ENCODE data around the gene TIGD3. TPM values are rescaled to one million over a fixed set of nuclear protein-coding genes. Genes with fewer than 3 reads are reported as not detected.

Gene TIGD3
- total RNA-seq, 1 donor from 2014 or later, result 1.4 TPM

DNA sequence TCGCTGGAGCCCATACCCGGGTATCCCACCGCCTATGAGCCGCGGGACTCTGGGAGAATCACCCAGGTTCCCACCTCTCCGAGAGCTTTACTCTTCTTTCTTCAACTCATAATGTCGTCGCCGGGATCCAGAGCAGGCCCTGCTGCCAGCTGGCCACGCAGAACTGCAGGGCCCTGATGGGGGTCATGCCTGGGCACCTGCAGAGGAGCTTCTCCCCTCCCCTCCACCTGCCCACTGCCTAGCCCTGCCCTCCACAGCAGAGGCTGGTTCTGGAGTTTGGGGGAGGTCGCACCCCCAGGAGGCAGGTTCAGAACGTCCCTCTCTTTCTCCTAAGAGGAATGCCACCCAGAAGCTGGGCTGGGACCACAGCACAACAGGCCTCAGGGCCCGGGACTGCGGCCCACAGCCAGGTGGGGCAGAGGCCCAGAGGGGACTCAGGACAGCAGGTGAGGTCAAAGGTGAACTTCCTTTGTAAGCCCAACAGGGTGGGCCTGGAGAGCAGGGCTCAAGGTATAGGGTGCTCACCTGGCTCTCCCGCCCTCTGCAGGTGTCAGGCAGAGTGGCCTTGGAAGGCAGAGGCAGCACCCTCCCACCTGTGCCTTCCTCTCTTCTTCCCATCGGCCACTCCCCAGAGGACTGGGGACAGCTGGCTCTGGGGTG lies 26.0 kb downstream of the TIGD3 start:
- H3K36me3 Mint-ChIP-seq (ENCODE audit: low read depth), result no peaks in the 10 kb centered on the region
- ChIA-PET POLR2A (interaction anchor here (0.5 to 18.2 kb wide), 8 partner anchors 23 to 121 kb away, joined by 3 to 584 read pairs (median 4); partner anchors contain the start of genes MALAT1 and NEAT1), CTCF (interaction anchor here (0.6 to 3.1 kb wide), 6 partner anchors 13 to 214 kb away, joined by 3 to 16 read pairs (median 6); no protein-coding TSS in a partner anchor)
- no peak overlapping the region for H3K4me3 Mint-ChIP-seq
- H3K9me3 Mint-ChIP-seq, result no peaks in the 10 kb centered on the region
- peaks cover 57% of the 10 kb centered on the region for H3K4me1 Mint-ChIP-seq
- peak overlapping the region; percentile 94 for H3K27ac Mint-ChIP-seq
- ATAC-seq (ENCODE audit: low read depth) (no peak), DNase-seq (no peak)
- TF ChIP-seq, protein P1, sequence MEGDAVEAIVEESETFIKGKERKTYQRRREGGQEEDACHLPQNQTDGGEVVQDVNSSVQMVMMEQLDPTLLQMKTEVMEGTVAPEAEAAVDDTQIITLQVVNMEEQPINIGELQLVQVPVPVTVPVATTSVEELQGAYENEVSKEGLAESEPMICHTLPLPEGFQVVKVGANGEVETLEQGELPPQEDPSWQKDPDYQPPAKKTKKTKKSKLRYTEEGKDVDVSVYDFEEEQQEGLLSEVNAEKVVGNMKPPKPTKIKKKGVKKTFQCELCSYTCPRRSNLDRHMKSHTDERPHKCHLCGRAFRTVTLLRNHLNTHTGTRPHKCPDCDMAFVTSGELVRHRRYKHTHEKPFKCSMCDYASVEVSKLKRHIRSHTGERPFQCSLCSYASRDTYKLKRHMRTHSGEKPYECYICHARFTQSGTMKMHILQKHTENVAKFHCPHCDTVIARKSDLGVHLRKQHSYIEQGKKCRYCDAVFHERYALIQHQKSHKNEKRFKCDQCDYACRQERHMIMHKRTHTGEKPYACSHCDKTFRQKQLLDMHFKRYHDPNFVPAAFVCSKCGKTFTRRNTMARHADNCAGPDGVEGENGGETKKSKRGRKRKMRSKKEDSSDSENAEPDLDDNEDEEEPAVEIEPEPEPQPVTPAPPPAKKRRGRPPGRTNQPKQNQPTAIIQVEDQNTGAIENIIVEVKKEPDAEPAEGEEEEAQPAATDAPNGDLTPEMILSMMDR (IDR thresholded peaks at IDR 0.05), result no peak
- intact Hi-C loops (cut with micrococcal nuclease), result loop anchor here (5.0 kb wide), 1 partner anchor 207 kb away; no protein-coding TSS in a partner anchor
- H3K27me3 Mint-ChIP-seq, result no peaks in the 10 kb centered on the region

DNA sequence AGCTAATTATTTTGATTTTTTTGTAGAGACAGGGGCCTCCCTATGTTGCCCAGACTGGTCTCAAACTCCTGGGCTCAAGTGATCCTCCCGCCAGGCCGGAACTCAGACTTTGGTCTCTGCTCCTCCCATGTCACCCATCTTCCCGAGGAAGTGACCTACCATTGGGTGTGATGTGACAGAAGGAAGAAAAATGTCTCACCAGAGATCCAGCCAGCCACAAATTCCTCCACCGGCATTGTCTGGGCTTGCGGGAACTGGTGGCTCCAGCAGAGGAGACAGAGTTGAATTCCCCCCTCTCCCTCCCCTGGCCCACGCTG lies 27.1 kb downstream of the TIGD3 start:
- ChIA-PET CTCF (interaction anchor here (0.6 to 3.1 kb wide), 17 partner anchors 14 to 129 kb away, joined by 3 to 16 read pairs (median 5); partner anchors contain the start of gene MALAT1), POLR2A (interaction anchor here (0.6 to 18.2 kb wide), 21 partner anchors 10 to 1278 kb away, joined by 3 to 584 read pairs (median 4); partner anchors contain the start of genes MALAT1, NEAT1 and SCYL1)
- no peaks in the 10 kb centered on the region for H3K36me3 Mint-ChIP-seq (ENCODE audit: low read depth)
- TF ChIP-seq, protein P1 (IDR thresholded peaks at IDR 0.05), result no peak
- DNase-seq (no peak), ATAC-seq (ENCODE audit: low read depth) (no peak)
- intact Hi-C loops (cut with micrococcal nuclease), result loop anchor here (1.0 to 5.0 kb wide), 13 partner anchors 15 to 206 kb away; partner anchors contain the start of genes TIGD3 and ZNRD2
- no peaks in the 10 kb centered on the region for H3K27me3 Mint-ChIP-seq
- H3K27ac Mint-ChIP-seq, result peak overlapping the region; percentile 94
- peak overlapping the region; percentile 82 for H3K4me3 Mint-ChIP-seq
- no peaks in the 10 kb centered on the region for H3K9me3 Mint-ChIP-seq
- peaks cover 64% of the 10 kb centered on the region for H3K4me1 Mint-ChIP-seq

DNA sequence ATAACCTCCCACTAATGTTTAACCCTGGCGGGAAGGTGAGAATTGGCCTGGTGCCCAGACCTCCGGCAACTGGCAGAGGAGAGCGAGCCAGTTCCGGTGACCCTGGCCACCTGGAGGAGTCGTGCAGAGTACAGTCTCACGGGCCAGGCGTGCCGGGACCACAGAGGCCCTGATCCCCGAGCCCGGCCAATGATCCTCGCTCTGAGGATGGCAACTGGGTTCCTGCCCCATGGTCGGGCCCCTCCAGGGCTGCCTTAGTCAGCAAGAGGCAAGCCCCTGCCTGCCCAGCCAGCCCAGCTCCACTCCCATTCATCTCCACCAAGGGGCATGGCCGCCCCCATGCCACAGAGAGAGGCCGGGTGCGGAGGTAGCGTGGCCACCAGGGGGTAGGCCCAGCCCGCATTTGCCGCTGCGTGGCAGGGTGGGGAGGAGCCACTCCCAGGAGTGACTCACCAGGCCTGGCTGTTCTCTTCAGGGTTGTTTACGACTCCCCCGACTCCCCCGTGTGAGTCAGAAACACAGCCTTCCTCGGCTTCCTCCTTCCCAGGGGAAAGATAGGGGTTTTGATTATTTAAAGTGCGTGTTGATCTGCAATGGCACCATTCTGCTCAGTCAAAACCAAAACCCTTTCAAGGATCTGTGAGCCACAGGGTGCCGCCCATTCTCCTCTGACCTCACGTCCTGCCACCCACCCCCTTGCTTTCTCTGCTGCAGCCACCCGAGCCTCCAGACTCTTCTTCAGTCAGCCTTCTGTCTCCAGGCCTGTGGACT lies 27.7 kb downstream of the TIGD3 start, which contains the start of gene SLC25A45:
TSS of gene SLC25A45 (minus strand) at position 614 of the 771 bp plus-strand sequence. CDS start 695 bp downstream, outside the sequence.
- Mint-ChIP-seq H3K4me1 (peaks cover 67% of the 10 kb centered on the region), H3K4me3 (peak within 1 kb of the TSS; percentile 82), H3K36me3 (ENCODE audit: low read depth) (no peaks in the 10 kb centered on the region), H3K27me3 (no peaks in the 10 kb centered on the region), H3K27ac (peak within 1 kb of the TSS; percentile 94), H3K9me3 (no peaks in the 10 kb centered on the region)
- TF ChIP-seq, protein P1 (IDR thresholded peaks at IDR 0.05), result no peak
- intact Hi-C loops (cut with micrococcal nuclease), result loop anchor here (1.0 to 5.0 kb wide), 13 partner anchors 16 to 205 kb away; partner anchors contain the start of genes TIGD3 and ZNRD2
- CTCF ChIA-PET, result interaction anchor here (0.6 to 3.1 kb wide), 14 partner anchors 16 to 128 kb away, joined by 3 to 16 read pairs (median 4); partner anchors contain the start of gene MALAT1
- ATAC-seq (ENCODE audit: low read depth) (peak; percentile 84), DNase-seq (peak; percentile 84)
- POLR2A ChIA-PET, result interaction anchor here (0.6 to 18.2 kb wide), 23 partner anchors 9 to 1278 kb away, joined by 3 to 584 read pairs (median 5); partner anchors contain the start of genes DPF2, MALAT1, NEAT1 and SCYL1

DNA sequence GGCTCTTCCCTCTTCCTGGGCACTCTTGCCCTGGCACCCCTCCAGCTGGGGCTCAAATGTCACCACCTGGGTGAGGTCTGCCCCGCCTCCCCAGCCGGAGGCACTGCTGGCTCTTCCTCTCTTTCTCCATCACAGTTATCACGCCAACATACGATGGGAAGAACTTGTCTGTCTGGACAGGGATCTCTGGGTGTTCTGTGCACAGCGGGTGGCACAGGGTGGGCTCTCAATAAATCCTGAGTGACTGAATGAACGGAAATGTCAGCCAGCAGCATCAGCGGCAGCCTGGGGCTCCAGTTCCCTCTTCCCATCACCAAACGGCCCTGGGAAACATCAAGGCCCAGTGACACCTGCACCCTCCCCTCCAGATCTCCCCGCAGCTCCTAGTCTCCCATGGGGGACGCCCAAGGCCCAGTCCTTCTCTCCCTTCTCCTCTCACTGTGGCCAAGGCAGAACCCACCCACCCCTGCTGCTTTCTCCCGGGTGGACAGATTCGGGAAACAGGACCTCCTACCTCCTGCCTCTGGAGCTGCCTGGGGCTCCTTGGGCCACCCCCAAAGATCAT lies 28.3 kb downstream of the TIGD3 start:
- Mint-ChIP-seq H3K4me1 (peaks cover 67% of the 10 kb centered on the region), H3K27ac (peak overlapping the region; percentile 94), H3K9me3 (no peaks in the 10 kb centered on the region), H3K27me3 (no peaks in the 10 kb centered on the region), H3K4me3 (peak overlapping the region; percentile 82), H3K36me3 (ENCODE audit: low read depth) (peaks cover 2% of the 10 kb centered on the region)
- ChIA-PET POLR2A (interaction anchor here (0.6 to 18.2 kb wide), 16 partner anchors 8 to 280 kb away, joined by 3 to 584 read pairs (median 5); partner anchors contain the start of genes DPF2, MALAT1, NEAT1 and SCYL1), CTCF (interaction anchor here (1.0 to 2.6 kb wide), 6 partner anchors 16 to 124 kb away, joined by 3 to 16 read pairs (median 3); partner anchors contain the start of gene MALAT1)
- no peak for ATAC-seq (ENCODE audit: low read depth)
- no peak for DNase-seq
- intact Hi-C loops (cut with micrococcal nuclease), result loop anchor here (1.0 to 5.0 kb wide), 13 partner anchors 17 to 204 kb away; partner anchors contain the start of genes TIGD3 and ZNRD2
- TF ChIP-seq, protein P1 (IDR thresholded peaks at IDR 0.05), result no peak

Measured in activated B cell treated with CpG ODN at 0.5 μM for 24 hours (primary cell).